ENCODE measurements around the gene AKAP5.

Gene AKAP5

DNA sequence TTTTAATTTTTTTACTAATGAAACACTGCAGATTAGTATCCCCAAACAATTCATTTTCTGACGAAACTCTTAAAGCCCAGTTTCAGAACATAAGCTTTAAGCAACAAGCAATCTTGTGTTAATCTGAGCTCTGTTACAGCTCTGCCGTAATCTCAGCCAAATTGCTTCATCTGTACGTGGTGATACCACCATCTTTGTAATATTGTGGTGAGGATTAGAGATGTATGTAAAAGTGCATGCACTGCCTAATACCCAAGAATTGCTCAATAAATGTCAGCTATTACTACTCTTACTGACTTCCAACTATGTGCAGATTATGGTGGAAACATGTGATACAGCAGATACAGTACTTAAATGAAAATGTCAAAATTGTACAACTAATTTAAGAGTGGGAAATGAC is 1.8 kb downstream of the AKAP5 start:
- H3K4me3 ChIP-seq (ENCODE audit: low read length) = no peak overlapping the region
- no peaks in the 10 kb centered on the region for H3K36me3 ChIP-seq (ENCODE audit: insufficient read depth, low read length)
- no peaks in the 10 kb centered on the region for H3K27me3 ChIP-seq (ENCODE audit: insufficient read depth, low read length)
- no peaks in the 10 kb centered on the region for H3K9me3 ChIP-seq (ENCODE audit: low read length)
- H2AFZ ChIP-seq (ENCODE audit: low read depth, low read length) = no peak overlapping the region
- H3K4me1 ChIP-seq (ENCODE audit: insufficient read depth, low read length) = peaks cover 19% of the 10 kb centered on the region

DNA sequence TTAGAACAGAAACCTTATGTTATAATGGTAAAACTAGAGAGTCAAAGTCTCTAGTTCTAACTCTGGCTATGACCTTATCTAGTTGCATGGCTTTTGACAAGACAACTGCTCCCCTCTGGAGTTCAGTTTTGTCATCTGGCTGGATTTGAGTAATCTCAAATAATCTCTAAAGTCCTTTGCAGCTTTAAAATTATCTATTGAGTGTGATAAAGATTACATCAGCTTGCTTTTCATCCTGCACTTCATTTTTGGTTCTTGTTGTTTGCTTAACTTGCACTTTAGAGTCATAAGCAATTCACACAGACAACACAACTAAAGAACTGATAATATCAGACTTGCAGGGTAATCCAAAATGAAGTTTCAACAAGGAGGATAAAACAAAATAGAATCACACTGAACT is 2.3 kb downstream of the AKAP5 start:
- H3K9me3 ChIP-seq (ENCODE audit: low read length) = no peaks in the 10 kb centered on the region
- no peak overlapping the region for H3K4me3 ChIP-seq (ENCODE audit: low read length)
- no peaks in the 10 kb centered on the region for H3K36me3 ChIP-seq (ENCODE audit: insufficient read depth, low read length)
- no peaks in the 10 kb centered on the region for H3K27me3 ChIP-seq (ENCODE audit: insufficient read depth, low read length)
- no peak overlapping the region for H2AFZ ChIP-seq (ENCODE audit: low read depth, low read length)
- H3K4me1 ChIP-seq (ENCODE audit: insufficient read depth, low read length) = peaks cover 19% of the 10 kb centered on the region

DNA sequence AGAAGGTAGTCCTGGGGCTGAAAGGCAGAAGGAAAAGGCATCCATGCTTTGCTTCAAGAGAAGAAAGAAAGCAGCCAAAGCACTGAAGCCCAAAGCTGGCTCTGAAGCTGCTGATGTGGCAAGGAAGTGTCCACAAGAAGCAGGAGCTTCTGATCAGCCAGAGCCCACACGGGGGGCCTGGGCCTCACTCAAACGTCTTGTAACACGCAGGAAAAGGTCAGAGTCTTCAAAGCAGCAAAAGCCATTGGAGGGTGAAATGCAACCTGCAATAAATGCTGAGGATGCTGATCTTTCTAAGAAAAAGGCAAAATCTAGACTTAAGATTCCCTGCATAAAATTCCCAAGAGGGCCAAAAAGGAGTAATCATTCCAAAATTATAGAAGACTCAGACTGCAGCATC is 3.2 kb downstream of the AKAP5 start:
- H2AFZ ChIP-seq (ENCODE audit: low read depth, low read length) = no peak overlapping the region
- H3K4me1 ChIP-seq (ENCODE audit: insufficient read depth, low read length) = peaks cover 19% of the 10 kb centered on the region
- no peaks in the 10 kb centered on the region for H3K27me3 ChIP-seq (ENCODE audit: insufficient read depth, low read length)
- no peak overlapping the region for H3K4me3 ChIP-seq (ENCODE audit: low read length)
- no peaks in the 10 kb centered on the region for H3K9me3 ChIP-seq (ENCODE audit: low read length)
- H3K36me3 ChIP-seq (ENCODE audit: insufficient read depth, low read length) = no peaks in the 10 kb centered on the region

DNA sequence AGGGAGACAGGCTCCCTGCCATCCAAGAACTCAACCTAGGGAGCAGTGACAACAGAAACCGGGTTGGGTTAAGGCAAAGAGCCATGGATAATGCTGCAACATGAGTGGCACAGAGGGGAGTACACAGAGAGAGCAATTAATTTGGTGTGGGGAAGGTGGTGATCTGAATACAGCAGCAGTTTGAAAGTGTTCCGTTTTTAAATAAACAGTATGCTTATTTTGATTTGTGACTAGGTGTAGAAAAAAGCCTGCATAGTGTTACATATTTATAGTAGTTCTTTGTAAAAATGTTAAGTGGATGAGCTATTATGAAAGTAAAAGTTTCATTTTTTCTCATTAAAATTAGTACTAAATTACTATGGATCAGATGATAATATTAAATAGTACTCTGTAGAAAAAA is 8.7 kb downstream of the AKAP5 start:
- no peaks in the 10 kb centered on the region for H3K9me3 ChIP-seq (ENCODE audit: low read length)
- H3K36me3 ChIP-seq (ENCODE audit: insufficient read depth, low read length) = no peaks in the 10 kb centered on the region
- peaks cover 3% of the 10 kb centered on the region for H3K4me1 ChIP-seq (ENCODE audit: insufficient read depth, low read length)
- no peak overlapping the region for H3K4me3 ChIP-seq (ENCODE audit: low read length)
- H3K27me3 ChIP-seq (ENCODE audit: insufficient read depth, low read length) = no peaks in the 10 kb centered on the region
- H2AFZ ChIP-seq (ENCODE audit: low read depth, low read length) = no peak overlapping the region

DNA sequence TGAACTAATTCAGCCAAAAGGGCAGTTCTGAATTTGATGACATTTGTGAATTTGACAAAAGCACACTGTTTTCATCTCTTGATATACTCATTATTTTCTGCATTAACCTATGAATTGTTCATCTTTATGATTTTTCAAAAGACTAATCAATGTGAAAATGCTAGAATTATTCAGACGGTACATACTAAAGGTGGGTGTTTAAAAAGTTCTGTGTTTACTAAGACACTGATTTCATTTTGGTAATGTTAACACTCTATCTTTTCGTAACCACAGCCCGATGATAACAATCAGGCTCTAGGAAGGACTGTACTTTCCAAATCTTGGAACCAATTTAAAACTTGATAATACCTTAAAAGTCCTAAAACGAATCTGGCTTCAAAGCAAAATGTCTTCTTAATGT is 9.4 kb downstream of the AKAP5 start:
- Histone ChIP-seq H3K4me1 (ENCODE audit: insufficient read depth, low read length) (peaks cover 3% of the 10 kb centered on the region), H3K27me3 (ENCODE audit: insufficient read depth, low read length) (no peaks in the 10 kb centered on the region), H3K36me3 (ENCODE audit: insufficient read depth, low read length) (no peaks in the 10 kb centered on the region), H2AFZ (ENCODE audit: low read depth, low read length) (no peak overlapping the region), H3K4me3 (ENCODE audit: low read length) (no peak overlapping the region), H3K9me3 (ENCODE audit: low read length) (no peaks in the 10 kb centered on the region)

DNA sequence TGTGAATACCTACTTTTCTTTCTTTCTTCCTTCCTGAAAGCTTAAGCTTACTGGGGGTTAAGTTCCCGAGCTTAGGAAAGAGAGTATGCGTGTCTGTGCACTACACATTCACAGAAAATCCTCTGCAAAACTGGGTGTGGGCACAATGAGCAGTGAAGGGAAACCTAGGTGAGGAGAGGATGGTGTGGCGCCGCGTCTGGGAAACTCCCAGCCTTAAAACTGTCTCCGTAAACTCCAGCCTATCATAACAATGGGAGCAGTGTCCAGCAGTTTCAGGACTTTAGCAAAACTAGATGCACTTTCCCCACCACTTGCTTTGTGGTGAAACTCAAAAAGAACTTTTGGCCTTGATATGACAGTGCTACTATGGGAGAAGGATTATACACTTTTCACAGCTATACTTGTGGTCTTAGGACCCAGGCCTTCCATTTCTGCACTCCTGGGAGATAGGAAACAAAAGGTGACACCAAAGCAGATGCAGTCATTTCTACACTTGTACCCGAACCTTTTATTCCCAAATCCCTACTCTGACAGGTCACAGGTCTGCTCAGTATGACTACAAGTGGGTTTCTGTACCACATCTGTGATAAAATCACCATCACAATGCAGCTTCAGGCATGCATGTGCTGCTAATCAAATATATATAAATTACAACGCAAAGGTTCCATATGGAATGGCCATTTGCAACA is 10.4 kb downstream of the AKAP5 start:
- Histone ChIP-seq H3K27me3 (ENCODE audit: insufficient read depth, low read length) (no peaks in the 10 kb centered on the region), H3K4me1 (ENCODE audit: insufficient read depth, low read length) (peaks cover 3% of the 10 kb centered on the region), H2AFZ (ENCODE audit: low read depth, low read length) (no peak overlapping the region), H3K36me3 (ENCODE audit: insufficient read depth, low read length) (no peaks in the 10 kb centered on the region), H3K4me3 (ENCODE audit: low read length) (no peak overlapping the region), H3K9me3 (ENCODE audit: low read length) (no peaks in the 10 kb centered on the region)

DNA sequence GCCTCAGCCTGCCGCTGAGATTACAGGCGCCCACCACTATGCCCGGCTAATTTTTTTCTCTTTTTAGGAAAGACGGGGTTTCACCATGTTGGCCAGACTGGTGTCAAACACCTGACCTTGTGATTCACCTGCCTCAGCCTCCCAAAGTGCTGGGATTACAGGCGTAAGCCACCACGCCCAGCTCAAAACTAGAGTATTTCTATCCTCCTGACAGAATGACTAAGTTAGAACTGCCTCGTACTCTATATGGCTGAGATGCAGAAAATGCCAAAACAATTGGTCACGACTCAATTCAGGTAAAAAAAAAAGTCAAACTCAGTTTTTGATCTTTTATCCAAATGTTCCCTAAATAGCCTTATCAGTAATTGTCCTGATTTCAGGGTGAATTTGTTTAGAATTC is 11.1 kb downstream of the AKAP5 start:
- Histone ChIP-seq H3K4me3 (ENCODE audit: low read length) (no peak overlapping the region), H3K4me1 (ENCODE audit: insufficient read depth, low read length) (peaks cover 3% of the 10 kb centered on the region), H3K36me3 (ENCODE audit: insufficient read depth, low read length) (no peaks in the 10 kb centered on the region), H3K27me3 (ENCODE audit: insufficient read depth, low read length) (no peaks in the 10 kb centered on the region), H2AFZ (ENCODE audit: low read depth, low read length) (no peak overlapping the region), H3K9me3 (ENCODE audit: low read length) (no peaks in the 10 kb centered on the region)

DNA sequence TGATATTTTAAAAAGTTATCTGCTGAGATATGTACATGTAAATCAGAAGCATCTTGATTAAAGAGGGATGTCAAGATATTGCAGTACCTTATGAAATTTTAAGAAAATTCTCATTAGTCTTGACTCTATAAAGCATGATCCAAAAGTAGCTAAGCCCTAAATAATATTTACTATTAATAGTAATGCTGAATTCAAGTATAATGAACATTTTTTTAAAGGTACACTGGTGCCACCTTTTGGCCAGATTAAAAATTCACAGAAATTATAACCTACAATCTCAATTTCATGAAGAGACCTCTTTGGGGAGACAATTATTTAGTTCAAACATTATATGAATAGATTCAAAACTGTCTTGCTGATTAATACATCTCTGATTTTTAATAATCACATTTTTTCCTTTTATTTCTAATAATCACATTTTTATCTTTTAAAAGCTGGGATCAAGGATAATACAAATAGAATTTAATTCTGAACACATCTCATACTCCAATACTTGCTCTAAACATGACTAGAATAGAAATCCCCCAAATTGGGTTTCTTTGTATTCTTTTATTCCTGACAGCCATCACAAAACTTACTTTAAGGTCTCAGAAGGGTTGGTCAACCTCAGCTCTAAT is 13.4 kb downstream of the AKAP5 start:
- H3K27me3 ChIP-seq (ENCODE audit: insufficient read depth, low read length) = no peaks in the 10 kb centered on the region
- H3K4me1 ChIP-seq (ENCODE audit: insufficient read depth, low read length) = no peaks in the 10 kb centered on the region
- H3K36me3 ChIP-seq (ENCODE audit: insufficient read depth, low read length) = no peaks in the 10 kb centered on the region
- H3K9me3 ChIP-seq (ENCODE audit: low read length) = no peaks in the 10 kb centered on the region
- H3K4me3 ChIP-seq (ENCODE audit: low read length) = no peak overlapping the region
- no peak overlapping the region for H2AFZ ChIP-seq (ENCODE audit: low read depth, low read length)

DNA sequence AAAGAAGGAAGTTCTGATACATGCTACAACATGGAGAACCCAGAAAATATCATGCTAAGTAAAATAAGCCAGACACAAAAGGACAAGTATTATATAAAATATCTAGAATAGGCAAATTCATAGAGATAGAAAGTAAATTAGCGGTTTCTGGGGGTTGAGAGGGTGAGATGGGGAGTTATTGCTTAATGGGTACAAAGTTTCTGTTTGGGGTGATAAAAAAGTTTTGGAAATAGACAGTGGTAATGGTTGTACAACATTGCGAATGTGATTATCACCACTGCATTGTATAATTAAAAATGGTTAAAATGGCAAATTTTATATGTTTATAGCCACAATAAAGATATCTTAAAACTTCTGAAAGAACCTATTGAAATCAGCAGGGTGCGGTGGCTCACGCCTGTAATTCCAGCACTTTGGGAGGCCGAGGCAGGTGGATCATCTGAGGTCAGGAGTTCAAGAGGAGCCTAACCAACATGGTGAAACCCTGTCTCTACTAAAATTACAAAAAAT is 23.3 kb downstream of the AKAP5 start:
- peaks cover 3% of the 10 kb centered on the region for H3K9me3 ChIP-seq (ENCODE audit: low read length)
- no peak overlapping the region for H2AFZ ChIP-seq (ENCODE audit: low read depth, low read length)
- H3K27me3 ChIP-seq (ENCODE audit: insufficient read depth, low read length) = no peaks in the 10 kb centered on the region
- peaks cover 28% of the 10 kb centered on the region for H3K36me3 ChIP-seq (ENCODE audit: insufficient read depth, low read length)
- no peak overlapping the region for H3K4me3 ChIP-seq (ENCODE audit: low read length)
- H3K4me1 ChIP-seq (ENCODE audit: insufficient read depth, low read length) = no peaks in the 10 kb centered on the region

DNA sequence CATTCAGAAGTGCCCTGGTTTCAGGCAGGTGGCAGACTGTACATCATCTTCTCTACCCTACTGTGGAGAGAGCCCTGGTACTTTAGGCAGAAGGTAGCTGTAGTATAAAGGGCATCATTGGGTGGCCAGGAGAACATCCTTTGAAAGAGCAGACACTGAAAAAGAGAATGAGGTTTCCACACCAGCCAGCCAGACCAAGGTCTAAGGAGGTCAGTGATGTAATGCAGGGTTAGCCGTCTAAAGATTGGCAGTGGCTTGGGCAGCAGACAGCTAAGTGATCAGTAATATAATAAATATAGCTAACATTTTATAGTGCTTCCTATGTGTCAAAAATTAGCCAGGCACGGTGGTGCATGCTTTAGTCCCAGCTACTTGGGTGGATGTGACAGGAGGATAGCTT is 26.3 kb downstream of the AKAP5 start:
- no peak overlapping the region for H2AFZ ChIP-seq (ENCODE audit: low read depth, low read length)
- H3K4me3 ChIP-seq (ENCODE audit: low read length) = no peak overlapping the region
- peaks cover 3% of the 10 kb centered on the region for H3K9me3 ChIP-seq (ENCODE audit: low read length)
- H3K4me1 ChIP-seq (ENCODE audit: insufficient read depth, low read length) = no peaks in the 10 kb centered on the region
- peaks cover 28% of the 10 kb centered on the region for H3K36me3 ChIP-seq (ENCODE audit: insufficient read depth, low read length)
- no peaks in the 10 kb centered on the region for H3K27me3 ChIP-seq (ENCODE audit: insufficient read depth, low read length)

DNA sequence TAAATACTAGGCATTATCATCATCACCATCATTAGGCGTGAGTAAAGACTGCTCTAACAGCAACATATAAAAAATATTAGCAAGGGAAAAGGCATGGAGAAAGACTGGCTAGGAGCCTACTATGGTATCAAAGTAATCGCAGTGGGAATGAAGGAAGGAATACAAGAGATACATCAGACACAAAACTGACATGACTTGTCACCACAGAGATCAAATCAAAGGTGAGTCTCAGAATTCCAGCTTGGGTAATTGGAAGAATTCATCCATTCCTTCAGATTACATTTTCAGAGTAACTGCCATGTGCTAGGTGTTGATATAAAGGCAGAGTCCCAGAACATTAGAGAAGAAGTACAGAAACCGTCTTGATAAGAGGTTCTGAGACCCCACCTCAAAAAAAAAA is 28.2 kb downstream of the AKAP5 start:
- no peak overlapping the region for H3K4me3 ChIP-seq (ENCODE audit: low read length)
- no peak overlapping the region for H2AFZ ChIP-seq (ENCODE audit: low read depth, low read length)
- no peaks in the 10 kb centered on the region for H3K9me3 ChIP-seq (ENCODE audit: low read length)
- H3K27me3 ChIP-seq (ENCODE audit: insufficient read depth, low read length) = no peaks in the 10 kb centered on the region
- peaks cover 10% of the 10 kb centered on the region for H3K36me3 ChIP-seq (ENCODE audit: insufficient read depth, low read length)
- H3K4me1 ChIP-seq (ENCODE audit: insufficient read depth, low read length) = no peaks in the 10 kb centered on the region

DNA sequence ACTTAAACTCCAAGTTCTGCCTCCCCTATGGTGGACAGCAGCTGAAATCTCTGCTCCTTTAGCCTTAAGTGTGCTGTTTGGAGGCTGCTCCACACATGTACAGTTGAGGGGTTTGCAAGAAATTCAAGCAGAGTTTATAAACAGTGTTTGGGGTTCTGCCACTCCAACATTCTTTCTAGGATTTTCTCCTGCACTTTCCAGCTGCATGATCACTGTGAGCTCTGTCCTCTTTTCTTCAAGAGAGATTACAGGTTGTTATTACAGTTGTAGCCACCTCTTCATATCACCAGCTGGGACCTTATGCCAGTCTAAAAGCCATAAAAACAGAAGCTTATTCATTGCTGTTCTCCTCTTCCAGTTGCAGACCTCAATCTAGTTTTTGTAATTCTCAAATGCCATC is 30.0 kb downstream of the AKAP5 start:
- no peak overlapping the region for H3K4me3 ChIP-seq (ENCODE audit: low read length)
- no peak overlapping the region for H2AFZ ChIP-seq (ENCODE audit: low read depth, low read length)
- H3K36me3 ChIP-seq (ENCODE audit: insufficient read depth, low read length) = peaks cover 7% of the 10 kb centered on the region
- no peaks in the 10 kb centered on the region for H3K27me3 ChIP-seq (ENCODE audit: insufficient read depth, low read length)
- H3K9me3 ChIP-seq (ENCODE audit: low read length) = no peaks in the 10 kb centered on the region
- H3K4me1 ChIP-seq (ENCODE audit: insufficient read depth, low read length) = no peaks in the 10 kb centered on the region

DNA sequence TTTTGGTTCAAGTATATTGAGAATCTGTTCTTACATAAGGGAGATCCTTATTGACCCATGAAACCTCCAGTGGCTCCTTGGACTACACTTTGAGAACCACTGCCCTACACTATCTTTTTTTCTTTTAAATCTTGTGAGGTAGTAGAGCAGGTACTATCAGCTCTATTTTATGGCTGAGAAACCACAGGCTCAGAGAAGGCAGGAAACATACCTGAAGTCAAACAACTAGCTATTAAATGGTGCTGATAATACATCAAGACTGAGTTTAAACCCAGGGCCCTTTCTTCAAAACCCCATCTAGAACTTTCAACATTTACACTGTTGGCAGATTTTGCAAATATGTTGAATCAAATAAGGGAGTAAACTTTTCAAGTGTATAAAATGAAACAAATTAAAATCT is 31.5 kb downstream of the AKAP5 start:
- H2AFZ ChIP-seq (ENCODE audit: low read depth, low read length) = no peak overlapping the region
- no peak overlapping the region for H3K4me3 ChIP-seq (ENCODE audit: low read length)
- H3K4me1 ChIP-seq (ENCODE audit: insufficient read depth, low read length) = peaks cover 8% of the 10 kb centered on the region

DNA sequence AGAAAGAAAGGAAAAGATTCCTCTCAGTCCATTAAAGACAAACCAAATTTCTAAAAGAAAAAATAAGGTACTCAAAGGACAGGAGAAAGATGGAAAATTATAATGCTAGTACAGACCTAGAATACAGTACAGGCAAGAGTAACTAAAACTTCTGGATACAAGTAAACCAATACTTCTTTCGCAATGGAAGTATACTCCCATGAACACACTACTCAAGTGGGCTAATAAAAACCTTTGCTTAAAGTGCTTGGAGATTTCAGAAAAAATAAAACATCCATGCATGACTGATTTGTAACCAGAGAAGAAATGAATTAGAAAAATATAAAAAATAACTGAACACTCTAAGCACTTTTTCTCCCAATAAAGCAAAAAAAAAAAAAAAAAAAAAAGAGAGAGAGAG is 34.8 kb downstream of the AKAP5 start:
- peaks cover 18% of the 10 kb centered on the region for H3K4me1 ChIP-seq (ENCODE audit: insufficient read depth, low read length)
- peaks cover 3% of the 10 kb centered on the region for H3K36me3 ChIP-seq (ENCODE audit: insufficient read depth, low read length)
- no peak overlapping the region for H3K4me3 ChIP-seq (ENCODE audit: low read length)
- no peak overlapping the region for H2AFZ ChIP-seq (ENCODE audit: low read depth, low read length)
- H3K9me3 ChIP-seq (ENCODE audit: low read length) = no peaks in the 10 kb centered on the region
- H3K27me3 ChIP-seq (ENCODE audit: insufficient read depth, low read length) = no peaks in the 10 kb centered on the region

More for the DNA sequence above, 31.5 kb downstream of the AKAP5 start:
- no peaks in the 10 kb centered on the region for H3K9me3 ChIP-seq (ENCODE audit: low read length)
- H3K36me3 ChIP-seq (ENCODE audit: insufficient read depth, low read length) = peaks cover 7% of the 10 kb centered on the region
- H3K27me3 ChIP-seq (ENCODE audit: insufficient read depth, low read length) = no peaks in the 10 kb centered on the region

Data from neuron (in vitro differentiated cells).